Memory B cell (primary cell): ENCODE data around the gene SIRT3.
"Not testable (repeated sequence)": the region's sequence is repeated elsewhere in the genome, so short reads cannot be mapped to it uniquely, and the experiment has no call there.

Experiments
- ATAC-seq: fragments of 150-1000 bp; cut with Tn5 transposase; 2 replicates; pipeline ENCODE4 v1.10.0; 2021; ENCODE audit warnings: low read depth, mild to moderate bottlenecking, moderate library complexity
- DNase-seq, 2 donors: peaks; one replicate each; pipeline ENCODE4 v3.0.0; 2022; ENCODE audit warnings: low spot score in 2 of 2
- H3K27ac Mint-ChIP-seq: one replicate; pipeline ENCODE4 v1.8.0; 2022; ENCODE audit warnings: mild to moderate bottlenecking, moderate library complexity, mixed read lengths
- H3K27me3 Mint-ChIP-seq: one replicate; pipeline ENCODE4 v1.8.0; 2022; ENCODE audit warnings: mixed read lengths
- H3K36me3 Mint-ChIP-seq: one replicate; pipeline ENCODE4 v1.8.0; 2022; ENCODE audit warnings: mild to moderate bottlenecking, mixed read lengths
- H3K4me1 Mint-ChIP-seq: one replicate; pipeline ENCODE4 v1.8.0; 2022; ENCODE audit warnings: mixed read lengths
- H3K4me3 Mint-ChIP-seq: one replicate; pipeline ENCODE4 v1.8.0; 2022; ENCODE audit warnings: mild to moderate bottlenecking, moderate library complexity, mixed read lengths
- H3K9me3 Mint-ChIP-seq: one replicate; pipeline ENCODE4 v1.8.0; 2022; ENCODE audit warnings: mixed read lengths

SIRT3 gene

DNA sequence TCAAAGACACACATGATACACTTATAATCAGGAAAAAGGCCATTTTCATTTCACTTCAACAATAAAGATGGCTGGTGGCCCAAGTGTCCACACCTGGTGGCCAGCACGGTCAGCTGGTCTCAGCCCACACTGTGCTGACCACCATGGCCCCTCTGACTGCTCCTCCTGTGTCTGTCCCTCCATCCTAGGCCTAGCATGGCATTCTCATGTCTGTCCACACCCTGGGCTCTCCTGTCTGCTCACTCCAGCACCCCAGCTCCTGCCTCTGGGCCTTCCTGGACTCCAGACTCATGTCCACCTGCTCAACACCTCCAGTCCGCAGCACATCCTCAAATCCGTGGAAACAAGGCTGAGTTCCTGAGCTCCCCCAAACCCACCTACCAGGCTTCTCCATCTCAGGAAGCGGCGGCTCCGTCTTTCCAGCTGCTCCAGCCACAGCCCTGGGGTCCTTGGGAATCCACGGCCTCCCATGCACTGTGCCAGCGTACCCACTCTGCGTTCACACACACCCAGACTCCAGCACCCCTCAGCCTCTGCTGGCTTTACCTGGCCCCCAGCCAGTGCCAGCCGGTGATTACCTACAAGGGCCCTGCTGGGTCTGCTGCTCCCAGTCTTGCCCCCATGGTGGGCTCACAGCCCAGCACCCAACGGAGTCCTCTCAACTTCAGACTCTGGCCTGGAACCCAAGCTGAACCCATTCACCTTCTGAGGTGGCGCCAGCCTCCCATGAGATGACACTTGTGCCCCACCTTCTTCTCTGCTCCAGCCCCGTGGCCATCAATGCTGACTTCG lies 13.9 kb downstream of the SIRT3 start:
- Mint-ChIP-seq H3K27me3 (no peaks in the 10 kb centered on the region), H3K4me1 (peaks cover 10% of the 10 kb centered on the region), H3K9me3 (no peaks in the 10 kb centered on the region), H3K4me3 (no peak overlapping the region), H3K36me3 (peaks cover 17% of the 10 kb centered on the region), H3K27ac (no peak overlapping the region)
- no peak for DNase-seq
- no peak for ATAC-seq

DNA sequence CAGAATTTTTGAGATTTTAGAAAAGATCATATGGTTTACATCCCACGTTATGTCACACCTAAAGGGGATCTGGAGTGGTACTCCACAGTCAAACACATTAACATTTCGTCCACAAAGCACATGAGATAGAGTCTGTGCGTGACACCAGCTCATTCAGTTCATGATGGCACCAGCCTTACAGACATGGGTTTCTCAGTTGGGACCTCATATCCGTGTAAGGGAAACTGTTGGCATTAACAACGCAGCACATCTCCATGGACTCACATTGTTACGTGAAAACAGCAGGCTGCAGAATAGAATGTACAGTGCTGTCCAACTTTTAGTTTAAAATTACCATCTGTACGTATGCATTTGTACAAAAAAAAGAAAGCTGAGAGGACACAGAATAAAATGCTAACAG lies 14.6 kb downstream of the SIRT3 start:
- Mint-ChIP-seq H3K36me3 (peaks cover 17% of the 10 kb centered on the region), H3K4me1 (peaks cover 10% of the 10 kb centered on the region), H3K9me3 (no peaks in the 10 kb centered on the region), H3K4me3 (no peak overlapping the region), H3K27ac (no peak overlapping the region), H3K27me3 (no peaks in the 10 kb centered on the region)
- no peak for ATAC-seq
- DNase-seq = no peak

- H3K36me3 Mint-ChIP-seq = peaks cover 17% of the 10 kb centered on the region
- not testable (repeated sequence) for DNase-seq, H3K9me3 Mint-ChIP-seq, H3K27ac Mint-ChIP-seq, H3K4me3 Mint-ChIP-seq, ATAC-seq, H3K4me1 Mint-ChIP-seq, H3K27me3 Mint-ChIP-seq
These were observed 15.4 kb downstream of the SIRT3 start for GRCh38 chr11:220641-221215.

DNA sequence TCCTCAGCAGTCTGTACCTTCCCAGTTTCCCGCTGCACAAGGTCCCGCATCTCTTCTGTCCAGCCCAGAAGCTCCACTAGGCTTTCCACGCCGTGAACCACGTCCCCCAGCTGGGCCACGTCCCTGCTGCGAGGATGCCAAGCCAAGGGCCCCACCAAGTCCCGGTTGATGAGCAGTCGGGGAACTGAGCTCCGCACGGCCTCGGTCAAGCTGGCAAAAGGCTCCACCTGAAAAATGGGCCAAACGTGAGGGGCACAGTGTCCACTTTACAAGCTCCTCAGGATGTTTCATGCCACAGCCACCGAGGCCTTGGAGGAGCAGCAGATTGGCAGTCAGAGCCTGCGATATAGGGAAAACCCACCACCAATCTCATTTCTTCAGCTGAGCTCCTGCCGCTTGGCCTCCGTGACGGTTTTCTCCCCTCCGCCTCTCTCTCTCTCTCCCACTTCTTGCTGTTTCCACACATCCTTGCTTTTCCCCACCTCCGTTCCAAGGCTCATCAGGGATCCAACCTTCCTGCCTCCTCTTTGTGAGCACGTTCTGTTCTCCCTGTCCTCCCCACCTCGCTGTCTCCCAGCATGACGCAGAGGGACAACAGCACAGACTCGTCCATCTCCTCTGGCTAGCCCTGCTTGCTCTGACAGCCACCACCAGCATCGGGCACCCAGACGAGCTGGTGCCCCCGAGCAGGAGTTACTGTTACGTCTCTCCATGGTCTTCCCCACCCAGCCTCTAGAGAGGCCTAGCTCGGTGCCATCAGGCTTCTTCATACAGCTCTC lies 17.1 kb downstream of the SIRT3 start:
- Mint-ChIP-seq H3K9me3 (no peaks in the 10 kb centered on the region), H3K4me3 (no peak overlapping the region)
- no peak for ATAC-seq

GRCh38 chr11:217704-218103 lies 18.4 kb downstream of the SIRT3 start:
- no peak overlapping the region for H3K4me3 Mint-ChIP-seq
- peak overlapping the region; percentile 20 for H3K27ac Mint-ChIP-seq
- ATAC-seq (no peak), DNase-seq (no peak)
- H3K36me3 Mint-ChIP-seq = peaks cover 22% of the 10 kb centered on the region
- H3K9me3 Mint-ChIP-seq = no peaks in the 10 kb centered on the region
- no peaks in the 10 kb centered on the region for H3K27me3 Mint-ChIP-seq
- H3K4me1 Mint-ChIP-seq = peaks cover 3% of the 10 kb centered on the region

More for the DNA sequence above, 17.1 kb downstream of the SIRT3 start:
- DNase-seq = no peak
- Mint-ChIP-seq H3K27ac (no peak overlapping the region), H3K27me3 (no peaks in the 10 kb centered on the region), H3K4me1 (peaks cover 3% of the 10 kb centered on the region), H3K36me3 (peaks cover 22% of the 10 kb centered on the region)

GRCh38 chr11:216081-216974 lies 19.8 kb downstream of the SIRT3 start:
- Mint-ChIP-seq H3K27ac (no peak overlapping the region), H3K4me3 (no peak overlapping the region), H3K9me3 (no peaks in the 10 kb centered on the region), H3K27me3 (no peaks in the 10 kb centered on the region), H3K36me3 (peaks cover 17% of the 10 kb centered on the region), H3K4me1 (peaks cover 3% of the 10 kb centered on the region)
- DNase-seq (no peak), ATAC-seq (no peak)

GRCh38 chr11:215581-216037 lies 20.5 kb downstream of the SIRT3 start:
- DNase-seq (no peak), ATAC-seq (no peak)
- peaks cover 3% of the 10 kb centered on the region for H3K4me1 Mint-ChIP-seq
- H3K27me3 Mint-ChIP-seq = no peaks in the 10 kb centered on the region
- H3K4me3 Mint-ChIP-seq = no peak overlapping the region
- no peaks in the 10 kb centered on the region for H3K9me3 Mint-ChIP-seq
- no peak overlapping the region for H3K27ac Mint-ChIP-seq
- H3K36me3 Mint-ChIP-seq = peaks cover 17% of the 10 kb centered on the region

DNA sequence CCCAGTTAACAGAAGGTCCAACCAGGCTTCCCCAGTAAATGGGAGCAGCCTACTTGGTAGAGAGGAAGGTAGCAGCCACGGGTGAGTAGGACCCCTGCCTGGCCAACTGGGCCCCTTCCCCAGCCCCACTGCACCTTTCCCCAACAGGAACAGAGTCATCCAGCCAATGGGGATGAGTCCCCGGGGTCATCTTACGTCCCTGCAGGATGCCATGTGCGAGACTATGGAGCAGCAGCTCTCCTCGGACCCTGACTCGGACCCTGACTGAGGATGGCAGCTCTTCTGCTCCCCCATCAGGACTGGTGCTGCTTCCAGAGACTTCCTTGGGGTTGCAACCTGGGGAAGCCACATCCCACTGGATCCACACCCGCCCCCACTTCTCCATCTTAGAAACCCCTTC lies 22.1 kb downstream of the SIRT3 start:
- Mint-ChIP-seq H3K27ac (no peak overlapping the region), H3K27me3 (no peaks in the 10 kb centered on the region), H3K9me3 (no peaks in the 10 kb centered on the region), H3K4me3 (no peak overlapping the region), H3K4me1 (peaks cover 6% of the 10 kb centered on the region), H3K36me3 (peaks cover 13% of the 10 kb centered on the region)
- DNase-seq (no peak), ATAC-seq (no peak)

GRCh38 chr11:213111-213510 lies 23.0 kb downstream of the SIRT3 start:
- DNase-seq (no peak), ATAC-seq (no peak)
- Mint-ChIP-seq H3K27ac (no peak overlapping the region), H3K27me3 (no peaks in the 10 kb centered on the region), H3K4me3 (no peak overlapping the region), H3K4me1 (peaks cover 10% of the 10 kb centered on the region), H3K36me3 (peaks cover 15% of the 10 kb centered on the region), H3K9me3 (no peaks in the 10 kb centered on the region)

GRCh38 chr11:212150-213100 lies 23.7 kb downstream of the SIRT3 start:
- Mint-ChIP-seq H3K9me3 (no peaks in the 10 kb centered on the region), H3K27ac (no peak overlapping the region), H3K27me3 (no peaks in the 10 kb centered on the region), H3K36me3 (peaks cover 15% of the 10 kb centered on the region), H3K4me3 (no peak overlapping the region), H3K4me1 (peaks cover 7% of the 10 kb centered on the region)
- ATAC-seq = no peak
- no peak for DNase-seq

- no peak for ATAC-seq
- Mint-ChIP-seq H3K9me3 (no peaks in the 10 kb centered on the region), H3K4me1 (peaks cover 7% of the 10 kb centered on the region), H3K4me3 (no peak overlapping the region), H3K27ac (no peak overlapping the region), H3K27me3 (no peaks in the 10 kb centered on the region), H3K36me3 (peaks cover 15% of the 10 kb centered on the region)
- DNase-seq = no peak
These were observed 24.4 kb downstream of the SIRT3 start for GRCh38 chr11:211741-212140.

GRCh38 chr11:211295-211694 lies 24.8 kb downstream of the SIRT3 start:
- Mint-ChIP-seq H3K4me3 (no peak overlapping the region), H3K36me3 (peaks cover 15% of the 10 kb centered on the region)

DNA sequence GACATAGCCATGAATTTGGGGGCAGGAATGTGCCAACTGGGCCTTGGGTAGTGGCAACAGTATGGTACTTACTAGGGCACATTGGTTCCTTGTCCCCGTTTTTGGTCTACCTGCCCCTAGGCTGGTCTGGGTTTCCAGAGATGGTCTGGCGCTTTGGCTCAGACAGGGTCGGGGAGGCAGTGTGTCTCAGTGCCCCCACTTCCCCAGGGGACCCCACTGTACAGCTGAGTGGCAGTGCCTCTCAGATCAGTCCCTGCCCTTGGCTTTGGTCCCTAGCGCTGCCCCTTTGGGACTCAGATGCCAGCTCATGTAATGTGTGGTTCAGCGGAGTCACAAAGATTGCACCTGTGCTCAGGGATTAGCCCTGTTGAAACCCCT lies 25.4 kb downstream of the SIRT3 start:
- H3K36me3 Mint-ChIP-seq = peaks cover 15% of the 10 kb centered on the region
- no peak overlapping the region for H3K4me3 Mint-ChIP-seq
- peak overlapping the region; percentile 14 for H3K27ac Mint-ChIP-seq

More at GRCh38 chr11:211295-211694, 24.8 kb downstream of the SIRT3 start:
- Mint-ChIP-seq H3K9me3 (no peaks in the 10 kb centered on the region), H3K27ac (no peak overlapping the region), H3K4me1 (peaks cover 8% of the 10 kb centered on the region), H3K27me3 (no peaks in the 10 kb centered on the region)
- no peak for ATAC-seq
- no peak for DNase-seq

More for the DNA sequence above, 25.4 kb downstream of the SIRT3 start:
- H3K9me3 Mint-ChIP-seq = no peaks in the 10 kb centered on the region
- ATAC-seq (no peak), DNase-seq (no peak)
- peaks cover 12% of the 10 kb centered on the region for H3K4me1 Mint-ChIP-seq
- no peaks in the 10 kb centered on the region for H3K27me3 Mint-ChIP-seq
